GM10266 (cell line): Measurements from ENCODE around the gene SUMO4.
"Not testable (repeated sequence)": the region's sequence is repeated elsewhere in the genome, so short reads cannot be mapped to it uniquely, and the experiment has no call there.

Experiments
- DNase-seq: peaks from one replicate; pipeline ENCODE4 v3.0.0; 2012; ENCODE audit errors: extremely low spot score
- CTCF ChIP-seq: IDR thresholded peaks from 2 replicates; pipeline ENCODE4 v1.5.1; 2012; ENCODE audit warnings: mild to moderate bottlenecking, low read depth; ENCODE audit not compliant: control insufficient read depth, insufficient read depth; ENCODE audit errors: missing control alignments

The SUMO4 gene

DNA sequence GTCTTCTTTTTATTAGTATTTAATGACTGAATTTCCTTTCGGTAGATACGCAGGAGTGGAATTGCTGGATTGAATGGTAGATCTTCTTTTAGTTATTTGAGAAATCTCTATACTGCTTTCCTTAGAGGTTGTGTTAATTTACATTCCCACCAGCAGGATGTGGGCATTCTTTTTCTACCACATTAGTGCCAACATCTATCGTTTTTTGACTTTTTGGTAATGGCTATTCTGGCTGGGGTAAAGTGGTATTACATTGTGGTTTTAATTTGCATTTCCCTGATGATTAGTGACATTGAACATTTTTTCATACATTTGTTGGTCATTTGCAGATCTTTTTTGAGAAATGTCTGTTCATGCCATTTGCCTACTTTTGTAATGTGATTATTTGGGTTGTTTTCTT, 37.1 kb downstream of the SUMO4 start:
- no peak for TF ChIP-seq CTCF

DNA sequence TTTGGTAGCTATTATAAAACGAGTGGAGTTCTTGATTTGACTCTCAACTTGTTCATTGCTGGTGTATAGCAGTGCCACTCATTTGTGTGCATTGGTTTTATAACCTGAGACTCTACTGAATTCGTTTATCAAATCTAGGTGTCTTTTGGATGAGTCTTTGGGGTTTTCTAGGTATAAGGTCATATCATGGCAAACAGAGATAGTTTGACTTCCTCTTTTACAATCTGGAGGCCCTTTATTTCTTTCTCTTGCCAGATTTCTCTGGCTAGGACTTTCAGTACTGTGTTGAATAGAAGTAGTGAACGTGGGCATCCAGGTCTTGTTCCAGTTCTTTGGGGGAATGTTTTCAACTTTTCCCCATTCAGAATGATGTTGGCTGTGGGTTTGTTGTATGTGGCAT, 38.8 kb downstream of the SUMO4 start:
- no peak for TF ChIP-seq CTCF
- no peak for DNase-seq

More for the DNA sequence above, 37.1 kb downstream of the SUMO4 start:
- DNase-seq: no peak

- TF ChIP-seq CTCF: no peak
- no peak for DNase-seq
Observed at GRCh38 chr6:149439626-149440025, 39.6 kb downstream of the SUMO4 start.

DNA sequence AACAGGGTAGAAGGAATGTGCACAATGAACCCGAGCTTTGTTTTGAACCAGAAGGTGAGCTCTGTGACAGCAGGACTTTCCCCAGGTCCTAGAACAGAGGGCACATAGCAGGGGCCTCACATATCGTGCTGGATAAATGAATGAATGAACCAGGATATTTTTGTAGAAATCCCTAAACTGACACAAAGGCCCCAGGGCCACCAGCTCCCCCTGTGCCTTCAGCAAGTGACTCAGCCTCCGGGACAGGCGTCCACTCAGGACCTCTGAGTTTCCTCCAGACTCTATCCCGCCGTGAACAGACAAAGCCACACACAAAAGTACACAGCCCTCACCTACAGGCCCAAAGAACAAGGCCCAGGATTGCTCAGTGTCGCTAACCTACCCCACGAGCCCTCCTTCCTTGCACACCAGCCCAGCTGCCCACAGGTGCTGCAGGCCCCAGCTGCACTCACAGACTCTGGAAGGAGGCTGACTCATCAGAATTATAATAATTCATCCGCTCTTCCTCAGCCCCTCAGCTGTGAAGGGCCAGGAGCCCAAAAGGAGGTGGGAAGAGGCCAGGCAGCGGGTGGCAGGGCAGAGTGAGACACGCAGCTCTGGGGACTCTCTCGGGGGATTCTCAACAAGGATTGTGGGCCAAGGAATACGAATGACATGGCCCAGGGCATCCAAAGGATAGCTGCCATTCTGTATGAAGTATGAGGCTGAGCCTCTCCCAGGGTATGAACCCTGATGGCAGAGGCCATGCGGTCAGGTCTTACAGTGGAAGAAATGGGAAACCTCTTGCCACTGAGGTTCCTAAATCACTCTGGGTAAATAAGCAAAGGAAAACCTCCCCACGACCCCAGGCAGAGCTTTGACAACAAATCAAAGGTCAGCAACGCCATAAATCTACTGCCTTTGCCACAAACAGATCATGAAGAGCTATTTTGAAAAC, 40.9 kb downstream of the SUMO4 start:
- TF ChIP-seq CTCF: no peak
- DNase-seq: no peak

DNA sequence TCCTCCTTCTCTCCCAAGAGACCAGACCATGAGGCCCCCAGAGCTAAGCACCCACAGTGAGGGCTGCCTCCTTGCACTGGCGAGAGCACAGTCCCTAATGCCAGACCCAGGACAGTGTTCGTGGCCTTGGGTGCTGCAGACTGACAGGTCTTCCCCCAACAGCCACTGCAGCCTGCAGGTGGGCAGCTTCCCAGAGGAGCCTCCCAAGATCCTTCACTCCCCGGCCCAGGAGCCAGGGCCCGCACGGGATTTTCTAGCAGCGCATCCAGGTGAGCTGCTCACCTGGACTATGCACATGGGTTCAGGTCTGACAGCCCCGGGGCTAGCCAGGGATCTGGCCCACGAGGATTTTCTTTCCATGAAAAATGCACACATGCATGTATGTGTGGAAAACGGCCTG, 41.7 kb downstream of the SUMO4 start:
- no peak for TF ChIP-seq CTCF
- no peak for DNase-seq

GRCh38 chr6:149443411-149444181, 43.5 kb downstream of the SUMO4 start:
- DNase-seq: no peak
- TF ChIP-seq CTCF: no peak

DNA sequence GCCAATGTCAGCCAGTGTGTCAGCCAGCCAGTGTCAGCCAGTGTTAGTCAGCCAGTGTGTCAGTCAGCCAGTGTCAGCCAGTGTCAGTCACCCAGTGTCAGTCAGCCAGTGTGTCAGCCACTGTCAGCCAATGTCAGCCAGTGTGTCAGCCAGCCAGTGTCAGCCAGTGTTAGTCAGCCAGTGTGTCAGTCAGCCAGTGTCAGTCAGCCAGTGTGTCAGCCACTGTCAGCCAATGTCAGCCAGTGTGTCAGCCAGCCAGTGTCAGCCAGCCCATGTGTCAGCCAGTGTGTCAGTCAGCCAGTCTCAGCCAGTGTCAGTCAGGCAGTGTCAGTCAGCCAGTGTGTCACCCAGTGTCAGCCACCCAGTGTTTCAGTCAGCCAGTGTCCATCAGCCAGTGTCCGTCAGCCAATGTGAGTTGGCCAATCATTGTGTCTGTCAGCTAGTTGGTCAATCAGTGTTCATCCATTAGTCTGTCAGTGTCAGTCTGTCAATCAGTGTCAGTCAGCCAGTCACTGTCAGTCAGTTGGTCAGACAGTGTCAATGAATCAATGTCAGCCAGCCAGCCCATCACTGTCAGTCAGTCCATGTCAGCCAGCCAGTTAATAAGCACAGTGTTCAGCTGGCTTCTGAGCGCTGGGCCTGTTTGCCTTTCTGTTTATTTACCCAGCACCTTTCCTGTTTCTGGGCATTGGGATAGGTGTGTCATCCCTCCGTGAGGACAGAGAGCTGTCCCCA, 44.5 kb downstream of the SUMO4 start:
- DNase-seq: not testable (repeated sequence)
